Testis (tissue), 2 donors: Measurements from ENCODE around the gene VMP1.

Experiments used
- POLR2A ChIP-seq: fragments of 450-650 bp; IDR thresholded peaks from one replicate; pipeline ENCODE4 v1.6.1; 2017; ENCODE audit warnings: antibody characterized with exemption, mild to moderate bottlenecking, moderate library complexity
- TF ChIP-seq, protein P1 (sequence below), 3 experiments: fragments of 450-650 bp in 2 of 3; fragments of 200-600 bp in 1 of 3; sonication (generic) in 1 of 3; IDR thresholded peaks; one replicate each; pipeline ENCODE4 v1.5.1; 2016 to 2019; ENCODE audit warnings: antibody characterized with exemption in 3 of 3, mild to moderate bottlenecking in 2 of 3, moderate library complexity in 1 of 3

DNA sequence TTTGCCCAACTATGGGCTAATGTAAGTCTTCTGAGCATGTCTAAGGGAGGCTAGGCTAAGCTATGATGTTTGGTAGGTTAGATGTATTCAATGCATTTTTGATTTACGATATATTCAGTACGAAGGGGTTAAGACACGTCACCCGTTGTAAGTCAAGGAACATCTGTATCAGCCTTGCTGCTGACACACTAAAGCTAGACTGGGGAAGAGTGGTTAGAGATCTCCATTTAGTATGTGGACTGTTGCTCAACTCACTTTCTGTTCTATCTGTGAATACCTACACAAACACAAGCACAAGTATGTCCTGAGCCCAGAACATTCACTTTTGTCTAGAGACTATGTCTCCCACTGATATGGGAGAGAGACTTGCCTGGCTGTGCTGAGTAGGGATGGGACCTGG lies 71.5 kb downstream of the VMP1 start:
- TF ChIP-seq, protein P1, sequence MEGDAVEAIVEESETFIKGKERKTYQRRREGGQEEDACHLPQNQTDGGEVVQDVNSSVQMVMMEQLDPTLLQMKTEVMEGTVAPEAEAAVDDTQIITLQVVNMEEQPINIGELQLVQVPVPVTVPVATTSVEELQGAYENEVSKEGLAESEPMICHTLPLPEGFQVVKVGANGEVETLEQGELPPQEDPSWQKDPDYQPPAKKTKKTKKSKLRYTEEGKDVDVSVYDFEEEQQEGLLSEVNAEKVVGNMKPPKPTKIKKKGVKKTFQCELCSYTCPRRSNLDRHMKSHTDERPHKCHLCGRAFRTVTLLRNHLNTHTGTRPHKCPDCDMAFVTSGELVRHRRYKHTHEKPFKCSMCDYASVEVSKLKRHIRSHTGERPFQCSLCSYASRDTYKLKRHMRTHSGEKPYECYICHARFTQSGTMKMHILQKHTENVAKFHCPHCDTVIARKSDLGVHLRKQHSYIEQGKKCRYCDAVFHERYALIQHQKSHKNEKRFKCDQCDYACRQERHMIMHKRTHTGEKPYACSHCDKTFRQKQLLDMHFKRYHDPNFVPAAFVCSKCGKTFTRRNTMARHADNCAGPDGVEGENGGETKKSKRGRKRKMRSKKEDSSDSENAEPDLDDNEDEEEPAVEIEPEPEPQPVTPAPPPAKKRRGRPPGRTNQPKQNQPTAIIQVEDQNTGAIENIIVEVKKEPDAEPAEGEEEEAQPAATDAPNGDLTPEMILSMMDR (IDR thresholded peaks at IDR 0.05), result no peak
- no peak for TF ChIP-seq POLR2A
